Stimulated activated CD4-positive, alpha-beta T cell treated with anti-CD3 and anti-CD28 coated beads, Interleukin-4, amount 100 ng/mL, for 48 hours (primary cell): ENCODE measurements around the gene ANKRD31.
"Not testable (repeated sequence)": the region's sequence is repeated elsewhere in the genome, so short reads cannot be mapped to it uniquely, and the experiment has no call there.

Experiments used
- DNase-seq, 2 donors: peaks; one replicate each; pipeline ENCODE4 v3.0.0-alpha.2; 2020; ENCODE audit warnings: low read depth in 2 of 2

ANKRD31 gene

GRCh38 chr5:75220787-75221186 lies 15.9 kb downstream of the ANKRD31 start:
- DNase-seq: not testable (repeated sequence)

DNA sequence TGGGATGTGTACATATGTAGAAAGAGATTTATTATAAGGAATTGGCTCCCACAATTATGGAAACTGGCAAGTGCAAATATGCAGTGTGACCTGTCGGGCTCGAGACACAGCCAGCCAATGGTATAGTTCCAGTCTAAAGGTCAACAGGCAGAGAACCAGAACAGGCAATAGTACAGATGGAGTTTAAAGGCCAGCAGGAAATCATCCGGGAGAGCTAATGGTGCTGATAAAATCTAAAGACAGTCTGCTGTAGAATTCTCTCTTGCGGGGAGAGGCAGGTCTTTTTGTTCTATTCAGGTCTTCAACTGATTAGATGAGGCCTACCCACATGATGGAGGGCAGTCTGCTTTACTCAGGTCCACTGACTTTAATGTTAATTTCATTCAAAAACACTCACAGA lies 21.8 kb downstream of the ANKRD31 start:
- DNase-seq: no peak

- DNase-seq: no peak
Measured at GRCh38 chr5:75214409-75214808, 22.3 kb downstream of the ANKRD31 start.

DNA sequence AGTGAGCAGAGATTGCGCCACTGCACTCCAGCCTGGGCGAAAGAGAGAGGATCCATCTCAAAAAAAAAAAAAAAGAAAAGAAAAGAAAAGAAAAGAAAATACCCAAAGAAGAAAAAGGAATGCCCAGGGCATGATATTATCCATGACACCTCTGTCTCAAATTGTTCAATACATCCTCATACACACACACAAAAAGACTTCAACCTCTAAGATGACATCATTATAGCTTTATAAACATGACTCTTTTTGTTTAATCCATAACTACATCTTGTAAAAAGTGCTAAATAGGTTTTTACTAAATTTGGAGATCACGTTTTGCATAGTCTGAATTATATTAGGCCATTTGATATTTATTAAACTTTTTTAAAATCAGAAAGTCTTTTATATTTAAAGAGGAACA lies 33.1 kb downstream of the ANKRD31 start:
- no peak for DNase-seq

- DNase-seq: no peak
Measured at GRCh38 chr5:75202935-75203334, 33.7 kb downstream of the ANKRD31 start.

- DNase-seq: no peak
Measured at GRCh38 chr5:75200776-75201175, 35.9 kb downstream of the ANKRD31 start.

DNA sequence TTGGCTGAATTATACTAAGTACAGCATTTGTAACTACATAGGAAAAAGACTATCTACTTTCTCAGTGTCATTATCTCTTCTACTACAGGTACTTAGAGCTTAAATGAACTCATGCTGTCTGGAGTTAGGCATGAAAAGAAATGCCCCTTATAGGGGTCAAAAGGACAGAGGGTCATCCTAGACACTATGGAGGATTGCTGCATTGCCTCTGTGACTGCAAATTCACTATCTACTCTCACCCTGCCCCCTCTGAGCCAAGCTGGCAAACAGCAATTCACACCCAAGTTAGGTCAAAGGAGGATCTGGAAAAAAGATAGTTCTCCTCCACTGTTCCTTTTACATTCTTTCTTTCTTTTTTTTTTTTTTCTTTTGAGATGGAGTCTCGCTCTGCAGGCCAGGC lies 36.7 kb downstream of the ANKRD31 start:
- no peak for DNase-seq

DNA sequence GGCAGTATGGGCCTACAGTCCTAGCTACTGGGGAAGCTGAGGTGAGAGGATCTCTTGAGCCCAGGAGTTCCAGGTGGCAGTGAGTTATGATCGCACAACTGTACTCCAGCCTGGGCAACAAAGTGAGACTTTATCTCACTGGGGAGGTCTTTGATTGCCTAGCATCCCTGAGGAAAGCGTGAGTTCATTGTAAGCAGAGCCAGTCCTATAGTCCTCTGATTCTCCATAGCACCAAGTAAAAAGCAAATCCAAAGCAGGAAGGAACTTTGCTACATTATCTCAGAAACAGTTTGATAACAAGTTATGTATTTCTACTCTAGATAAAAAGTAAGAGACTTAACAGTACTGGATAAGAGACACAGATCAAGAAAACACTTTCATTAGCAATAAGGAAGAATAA lies 37.6 kb downstream of the ANKRD31 start:
- DNase-seq: no peak

- DNase-seq: no peak
Measured at GRCh38 chr5:75197745-75198144, 38.9 kb downstream of the ANKRD31 start.

- peak; percentile 4 to 8 for DNase-seq
Measured at GRCh38 chr5:75192804-75193203, 43.9 kb downstream of the ANKRD31 start.

DNA sequence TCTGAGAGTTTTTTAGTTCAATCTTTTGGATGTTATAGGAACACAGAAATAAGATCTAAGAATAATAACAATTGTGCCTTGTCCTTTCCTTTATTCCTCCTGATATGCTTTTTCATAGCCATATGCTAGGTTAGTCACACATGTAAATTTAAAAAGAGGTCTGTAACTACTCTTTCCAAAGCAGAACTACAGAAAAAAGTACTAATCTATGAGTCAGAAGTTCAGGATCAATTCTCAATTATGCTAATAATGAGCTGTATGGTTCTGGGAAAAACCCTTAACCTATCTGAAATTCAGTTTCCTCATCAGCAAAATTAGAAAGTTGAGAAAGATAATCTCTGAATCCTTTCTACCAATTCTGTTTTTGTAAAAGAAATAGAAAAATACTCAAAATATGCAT lies 44.4 kb downstream of the ANKRD31 start:
- DNase-seq: no peak

GRCh38 chr5:75190227-75190626 lies 46.5 kb downstream of the ANKRD31 start:
- DNase-seq: no peak

DNA sequence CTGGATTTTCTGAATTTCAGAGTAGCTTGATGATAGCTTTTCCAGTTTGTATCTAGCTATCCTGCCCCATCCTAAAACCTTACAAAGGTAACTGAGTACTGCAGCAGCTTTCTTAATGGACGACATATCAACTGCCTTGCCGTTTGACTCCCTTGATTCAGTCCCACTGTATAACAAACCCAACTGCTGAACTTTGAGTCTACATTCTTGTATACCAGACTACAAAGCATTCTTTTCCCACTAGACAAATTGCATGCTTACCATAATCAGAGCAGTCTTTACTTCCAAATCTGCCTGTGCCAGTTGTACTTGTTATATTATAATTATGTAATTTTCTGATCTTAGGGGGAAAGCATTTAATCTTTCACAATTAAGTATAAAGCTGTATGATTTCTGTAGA lies 47.3 kb downstream of the ANKRD31 start:
- DNase-seq: no peak

DNA sequence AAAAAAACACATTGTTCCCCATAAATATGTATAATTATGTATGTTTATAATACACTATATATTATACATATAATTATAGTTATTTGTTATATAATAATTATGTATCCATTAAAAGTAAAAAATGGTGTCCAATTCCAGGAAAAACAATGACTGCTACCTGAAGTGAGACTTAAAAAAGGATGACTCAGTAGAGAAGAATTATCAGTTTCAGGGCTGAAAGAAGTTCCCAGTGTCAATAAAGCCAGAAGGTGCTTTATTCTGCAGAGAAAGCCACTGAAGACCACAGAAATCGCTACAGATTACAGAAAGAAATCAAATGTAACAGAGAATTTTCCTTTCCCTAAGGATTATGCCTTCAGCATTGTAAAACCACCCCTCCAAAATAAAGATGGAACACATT lies 50.9 kb downstream of the ANKRD31 start:
- DNase-seq: no peak

DNA sequence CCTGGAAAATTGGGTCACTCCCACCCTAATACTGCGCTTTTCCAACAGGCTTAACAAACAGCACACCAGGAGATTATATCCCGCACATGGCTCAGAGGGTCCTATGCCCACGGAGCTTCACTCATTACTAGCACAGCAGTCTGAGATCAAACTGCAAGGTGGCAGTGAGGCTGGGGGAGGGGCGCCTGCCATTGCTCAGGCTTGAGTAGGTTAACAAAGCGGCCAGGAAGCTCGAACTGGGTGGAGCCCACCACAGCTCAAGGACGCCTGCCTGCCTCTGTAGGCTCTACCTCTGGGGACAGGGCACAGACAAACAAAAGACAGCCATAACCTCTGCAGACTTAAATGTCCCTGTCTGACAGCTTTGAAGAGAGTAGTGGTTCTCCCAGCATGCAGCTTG lies 60.7 kb downstream of the ANKRD31 start:
- not testable (repeated sequence) for DNase-seq

DNA sequence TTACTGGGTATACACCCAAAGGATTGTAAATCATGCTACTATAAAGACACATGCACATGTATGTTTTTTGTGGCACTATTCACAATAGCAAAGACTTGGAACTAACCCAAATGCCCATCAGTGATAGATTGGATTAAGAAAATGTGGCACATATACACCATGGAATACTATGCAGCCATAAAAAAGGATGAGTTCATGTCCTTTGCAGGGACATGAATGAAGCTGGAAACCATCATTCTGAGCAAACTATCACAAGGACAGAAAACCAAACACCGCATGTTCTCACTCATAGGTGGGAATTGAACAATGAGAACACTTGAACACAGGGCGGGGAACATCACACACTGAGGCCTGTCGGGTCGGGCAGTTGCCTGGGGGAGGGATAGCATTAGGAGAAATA lies 61.8 kb downstream of the ANKRD31 start:
- not testable (repeated sequence) for DNase-seq

DNA sequence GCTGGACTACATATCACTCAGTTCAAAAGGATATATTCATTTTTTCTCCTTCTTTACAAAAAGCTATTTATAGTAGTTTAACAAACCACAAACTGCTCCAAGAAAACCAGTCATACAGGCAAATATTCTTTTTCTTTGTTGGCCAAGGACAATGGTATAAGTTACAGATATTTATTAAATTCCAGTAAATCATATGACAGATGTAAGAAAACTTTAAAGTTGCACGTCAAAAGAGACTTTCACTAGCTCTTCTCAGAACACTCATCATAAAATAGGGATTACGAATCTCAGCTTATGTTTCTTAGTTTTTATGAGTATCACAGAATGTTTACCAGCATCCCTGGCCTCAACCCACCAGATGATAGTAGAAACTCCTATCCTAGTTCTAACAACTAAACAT lies 67.2 kb downstream of the ANKRD31 start:
- no peak for DNase-seq

- DNase-seq: no peak
Measured at GRCh38 chr5:75168026-75168735, 68.5 kb downstream of the ANKRD31 start.

DNA sequence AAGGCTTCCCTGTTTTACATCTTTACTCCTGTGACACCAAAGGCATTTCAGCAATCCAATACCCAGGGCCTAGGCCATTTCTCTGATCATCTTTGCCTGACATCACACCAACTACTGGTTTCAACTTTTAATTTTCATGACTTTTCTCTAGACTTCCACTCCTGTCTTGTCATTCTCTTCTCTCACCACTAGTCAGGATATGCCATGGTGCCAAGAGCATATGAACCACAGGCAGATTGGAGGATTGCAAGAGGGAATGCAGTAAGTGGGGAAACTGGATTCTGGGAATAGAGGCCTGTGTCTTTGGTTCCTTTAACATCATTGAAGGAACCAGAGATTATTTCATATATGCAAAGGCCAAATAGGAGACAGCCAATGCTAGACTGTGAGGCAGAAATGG lies 69.3 kb downstream of the ANKRD31 start:
- DNase-seq: no peak

- not testable (repeated sequence) for DNase-seq
Measured at GRCh38 chr5:75161508-75161907, 75.2 kb downstream of the ANKRD31 start.

- no peak for DNase-seq
Measured at GRCh38 chr5:75156585-75156984, 80.1 kb downstream of the ANKRD31 start.

- no peak for DNase-seq
Measured at GRCh38 chr5:75152860-75153259, 83.8 kb downstream of the ANKRD31 start.

DNA sequence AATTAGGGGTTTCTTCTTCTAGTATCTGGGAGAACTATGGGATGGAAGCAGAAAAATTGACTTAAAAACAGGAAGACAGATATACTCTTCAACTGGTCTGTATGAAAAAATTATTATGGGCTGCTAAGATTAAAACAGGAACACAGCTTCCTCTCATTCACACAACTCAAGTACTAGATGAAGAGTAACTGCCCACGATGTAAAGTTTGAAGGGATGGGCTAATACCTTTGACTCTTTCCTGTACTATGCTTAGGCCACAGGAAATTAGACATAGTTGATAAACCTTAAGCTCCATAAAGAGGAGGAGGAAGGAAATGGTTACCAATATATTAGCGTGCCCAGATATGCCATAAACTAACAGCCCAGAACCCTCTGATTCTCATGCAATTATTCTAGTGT lies 88.6 kb downstream of the ANKRD31 start:
- DNase-seq: no peak

DNA sequence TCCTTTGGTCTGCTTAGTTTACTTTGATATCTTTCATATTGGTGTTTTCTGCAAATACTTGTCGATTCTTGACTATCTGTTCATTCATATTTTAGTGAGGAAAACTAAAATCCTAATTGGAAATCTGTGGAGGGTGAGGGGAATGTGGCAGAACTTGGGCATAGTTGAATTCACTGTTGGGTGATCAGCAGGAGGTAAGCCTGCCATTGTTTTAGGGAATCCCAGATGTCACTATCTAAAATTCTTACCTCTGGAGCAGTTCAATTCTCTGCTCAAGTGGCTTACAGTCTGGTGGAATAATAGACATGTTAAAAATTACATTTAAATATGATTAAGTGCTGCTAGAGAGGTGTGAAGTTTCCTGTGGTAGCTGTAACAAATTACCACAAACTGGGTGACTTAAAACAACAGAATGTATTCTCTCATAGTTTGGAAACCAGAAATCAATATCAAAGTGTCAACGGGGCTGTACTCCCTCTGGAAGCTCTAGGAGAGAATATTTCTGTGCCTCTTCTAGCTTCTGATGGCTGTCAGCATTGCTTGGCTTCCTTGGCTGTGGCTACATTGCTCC lies 94.0 kb downstream of the ANKRD31 start:
- DNase-seq: no peak
